HG03025 (cell line): Measurements from ENCODE around the gene NPPC.

Experiments
- ATAC-seq: cut with Tn5 transposase; IDR thresholded peaks from one replicate; pipeline ENCODE4 v1.9.1; 2021; ENCODE audit warnings: mild to moderate bottlenecking, moderate library complexity; ENCODE audit not compliant: unreplicated experiment, low FRiP score

NPPC gene

GRCh38 chr2:231936491-231936890, 10.3 kb upstream of the NPPC start:
- ATAC-seq = no peak

GRCh38 chr2:231935815-231936214, 9.6 kb upstream of the NPPC start:
- ATAC-seq = no peak

DNA sequence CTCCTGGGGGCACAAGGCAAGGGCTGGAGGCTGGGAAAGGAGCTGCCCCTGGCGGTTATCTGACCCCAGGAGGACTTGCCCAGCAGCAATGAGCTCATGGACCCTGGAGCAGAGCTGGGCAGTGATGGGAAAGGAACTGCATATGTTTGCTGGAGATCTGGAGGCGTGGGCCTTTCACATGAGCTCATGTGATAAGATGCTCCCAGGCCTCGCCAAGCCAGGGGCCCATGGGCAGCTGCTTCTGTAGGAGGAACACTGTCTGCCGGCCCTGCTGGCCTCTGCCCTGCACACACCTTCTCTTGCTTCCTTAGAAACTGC, 9.0 kb upstream of the NPPC start:
- ATAC-seq = no peak

DNA sequence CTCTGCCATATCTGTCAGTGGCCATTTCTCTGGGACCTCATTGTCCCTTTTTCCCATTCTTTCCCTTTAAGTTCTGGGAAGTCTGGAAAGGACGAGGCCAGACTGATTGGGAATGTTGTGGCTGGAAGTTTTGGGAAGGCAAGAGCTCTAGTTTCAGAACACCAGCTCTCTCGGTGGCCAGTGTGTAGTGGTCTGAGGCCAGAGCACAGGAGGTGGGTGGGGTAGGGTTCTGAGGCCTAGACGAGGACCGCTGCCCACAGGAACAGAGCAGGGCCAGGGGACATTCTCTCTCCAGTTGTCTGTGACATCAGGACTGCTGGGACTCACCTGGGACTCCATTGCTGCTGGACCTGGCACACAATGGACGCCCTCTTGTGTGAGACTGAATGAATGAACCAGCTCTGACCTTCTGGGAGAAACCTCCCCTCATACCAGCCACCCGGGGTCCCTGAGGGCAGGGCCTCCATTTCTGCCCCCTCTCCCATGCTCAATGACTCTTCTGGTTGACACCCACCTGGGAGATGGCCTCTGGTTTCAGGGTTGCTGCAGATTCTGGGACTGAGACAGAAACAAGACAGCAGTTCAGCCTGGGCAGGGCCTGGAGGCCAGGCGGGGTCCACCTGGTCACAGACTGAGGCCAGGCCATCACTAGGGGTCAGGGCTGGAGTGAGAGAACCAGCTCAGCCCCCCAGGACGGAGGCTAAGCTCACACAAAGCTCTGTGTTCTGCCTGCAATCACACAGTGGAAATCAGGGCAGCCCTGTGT, 8.4 kb upstream of the NPPC start:
- no peak for ATAC-seq

DNA sequence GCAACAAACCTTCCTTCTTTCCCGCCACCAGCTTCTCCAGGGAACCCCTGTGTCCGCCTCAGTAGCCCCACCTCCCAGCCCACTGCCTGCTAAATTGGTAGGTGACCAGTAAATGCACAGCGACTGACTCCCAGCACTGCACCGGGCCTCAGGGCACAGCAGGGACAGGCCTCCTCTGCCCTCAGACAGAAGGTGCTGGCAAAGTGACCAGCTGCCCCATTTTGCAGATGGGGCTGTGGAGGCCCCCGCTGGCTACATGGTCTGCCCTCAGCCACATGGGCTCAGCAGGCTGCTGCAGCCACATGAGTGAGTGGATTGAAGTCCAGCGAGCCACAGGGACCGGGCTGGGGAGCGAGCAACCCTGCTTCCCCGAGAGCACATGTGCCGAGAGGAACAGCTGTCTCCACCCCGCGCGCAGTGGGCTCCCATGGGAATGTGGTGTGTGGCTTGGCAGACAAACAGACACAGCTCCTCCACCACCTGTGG, 7.8 kb upstream of the NPPC start:
- ATAC-seq = no peak

DNA sequence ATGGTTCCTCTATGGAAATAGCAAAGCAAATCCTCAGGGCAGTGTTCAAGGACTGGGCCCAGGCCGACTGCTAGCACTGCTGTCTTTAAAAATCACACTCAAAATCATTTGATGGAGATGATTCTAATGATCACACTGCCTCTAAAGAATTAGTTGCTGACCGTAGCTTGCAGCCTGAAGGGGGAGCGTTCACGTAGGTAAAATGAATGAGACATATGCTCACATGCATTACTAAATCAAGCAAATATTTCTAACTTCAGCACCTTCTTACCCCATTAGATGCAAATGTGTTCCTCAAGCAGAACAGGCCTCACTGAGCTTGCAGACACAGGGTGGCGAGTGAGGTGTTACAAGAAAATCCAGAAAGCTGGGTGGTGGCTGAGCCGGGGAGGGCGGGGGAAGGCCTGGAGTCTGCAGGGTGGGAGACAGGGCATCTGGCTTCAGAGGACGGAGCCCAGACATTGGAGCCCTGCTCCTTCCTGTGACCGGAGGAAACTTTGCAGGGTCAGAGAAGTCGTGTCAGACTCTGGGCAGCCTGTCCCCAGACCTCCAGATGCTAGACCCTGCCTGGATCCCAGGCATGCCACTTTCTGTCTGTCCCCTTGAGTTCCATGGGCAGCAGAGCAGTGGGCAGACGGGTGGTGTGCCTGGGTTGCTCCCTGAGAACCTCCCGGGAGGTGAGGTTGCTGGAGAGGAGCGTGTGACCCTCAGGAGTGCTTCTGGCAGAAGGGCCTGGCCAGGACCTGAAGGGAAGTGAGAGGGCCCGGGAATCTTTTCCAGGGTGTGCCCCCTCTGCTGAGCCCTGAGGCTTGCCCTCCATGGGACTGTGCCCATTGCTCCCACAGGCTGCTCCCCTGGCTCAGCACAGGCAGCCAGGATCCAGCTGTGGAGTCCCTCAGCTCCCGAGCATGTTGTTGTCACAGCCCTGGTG, 7.1 kb upstream of the NPPC start:
- no peak for ATAC-seq

- ATAC-seq = no peak
These were observed 6.4 kb upstream of the NPPC start for GRCh38 chr2:231932711-231932970.

DNA sequence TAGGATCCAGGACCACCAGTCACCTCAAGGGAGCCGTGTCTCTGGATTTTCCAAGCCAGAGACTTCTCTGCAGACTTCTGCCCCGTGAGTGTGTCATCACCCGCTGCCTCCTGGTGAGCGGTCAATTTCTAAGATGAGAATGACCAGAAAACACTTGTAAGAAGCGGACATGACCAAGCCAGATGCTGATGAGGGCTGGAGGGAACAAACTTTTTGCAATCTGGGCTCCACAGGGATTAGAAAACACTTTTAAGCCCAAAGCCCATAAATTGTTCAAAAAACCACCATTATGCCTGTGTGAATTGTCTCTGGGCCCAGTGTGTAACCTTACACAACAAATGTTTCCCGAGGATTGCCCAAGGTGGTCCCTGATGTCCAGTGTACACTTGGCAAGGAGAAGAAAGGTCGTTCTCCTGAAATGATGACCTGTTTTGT, 5.3 kb upstream of the NPPC start:
- no peak for ATAC-seq

DNA sequence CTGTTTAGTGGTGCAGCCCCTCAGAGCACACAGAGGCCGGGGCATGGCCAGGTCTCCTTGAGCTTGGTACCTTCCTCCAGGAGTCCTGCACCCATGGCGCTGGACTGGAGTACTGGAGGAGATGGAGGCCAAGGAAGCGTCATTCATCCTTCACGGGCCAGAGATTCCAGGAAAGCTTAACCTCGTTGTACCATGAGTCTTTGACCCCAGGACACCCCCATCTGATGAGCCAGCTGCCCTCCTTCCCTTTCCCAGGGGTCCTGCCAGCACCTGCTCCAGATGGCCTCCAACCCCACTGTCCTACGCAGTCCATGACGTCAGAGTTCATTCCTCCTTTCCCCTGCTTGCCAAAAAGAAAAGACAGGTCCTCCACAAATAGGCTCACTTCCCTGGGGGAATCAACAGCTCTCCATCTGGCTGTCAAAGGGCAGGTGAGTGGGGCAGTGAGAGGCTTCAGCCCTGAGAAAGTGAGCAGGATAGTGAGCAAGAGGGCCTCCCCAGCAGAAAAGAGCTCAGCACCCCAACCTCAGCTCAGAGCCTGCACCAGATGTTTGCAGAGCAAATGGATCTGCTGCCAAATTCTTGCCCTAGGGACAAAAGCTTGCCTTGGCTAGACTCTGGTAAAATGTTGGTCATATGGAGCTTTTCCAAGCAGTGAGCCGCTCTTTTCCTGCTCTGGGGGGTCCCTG, 4.5 kb upstream of the NPPC start:
- no peak for ATAC-seq

DNA sequence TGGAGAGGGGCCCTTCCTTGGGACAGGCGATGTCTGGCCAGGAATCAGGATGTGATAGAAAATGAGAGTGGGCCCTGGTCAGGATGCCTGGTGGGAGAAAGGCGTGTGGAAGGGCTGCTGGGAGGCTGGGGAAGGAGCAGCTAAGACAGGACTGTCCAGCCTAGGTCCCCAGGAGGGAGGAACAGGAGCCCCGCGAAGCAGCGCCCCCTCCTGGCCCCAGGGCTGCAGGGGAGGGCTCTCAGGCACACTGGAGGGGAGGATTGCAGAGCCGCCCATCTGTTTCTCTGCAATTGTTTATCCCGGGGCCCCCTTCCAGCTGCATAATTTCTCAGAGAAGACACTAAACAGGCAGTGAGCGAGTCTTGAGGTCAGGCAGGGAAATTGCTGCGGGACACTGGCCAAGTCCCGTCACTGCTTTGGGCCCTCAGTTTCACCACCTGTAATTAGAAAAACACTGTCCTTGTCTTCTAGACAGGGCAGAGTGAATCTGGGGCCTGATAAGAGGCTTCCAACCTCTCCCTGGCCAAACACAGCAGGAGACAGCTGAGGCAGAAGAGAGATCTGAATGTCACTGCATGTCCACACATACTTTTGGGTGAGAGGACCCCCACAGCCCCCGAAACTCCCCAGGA, 3.9 kb upstream of the NPPC start:
- ATAC-seq = no peak

DNA sequence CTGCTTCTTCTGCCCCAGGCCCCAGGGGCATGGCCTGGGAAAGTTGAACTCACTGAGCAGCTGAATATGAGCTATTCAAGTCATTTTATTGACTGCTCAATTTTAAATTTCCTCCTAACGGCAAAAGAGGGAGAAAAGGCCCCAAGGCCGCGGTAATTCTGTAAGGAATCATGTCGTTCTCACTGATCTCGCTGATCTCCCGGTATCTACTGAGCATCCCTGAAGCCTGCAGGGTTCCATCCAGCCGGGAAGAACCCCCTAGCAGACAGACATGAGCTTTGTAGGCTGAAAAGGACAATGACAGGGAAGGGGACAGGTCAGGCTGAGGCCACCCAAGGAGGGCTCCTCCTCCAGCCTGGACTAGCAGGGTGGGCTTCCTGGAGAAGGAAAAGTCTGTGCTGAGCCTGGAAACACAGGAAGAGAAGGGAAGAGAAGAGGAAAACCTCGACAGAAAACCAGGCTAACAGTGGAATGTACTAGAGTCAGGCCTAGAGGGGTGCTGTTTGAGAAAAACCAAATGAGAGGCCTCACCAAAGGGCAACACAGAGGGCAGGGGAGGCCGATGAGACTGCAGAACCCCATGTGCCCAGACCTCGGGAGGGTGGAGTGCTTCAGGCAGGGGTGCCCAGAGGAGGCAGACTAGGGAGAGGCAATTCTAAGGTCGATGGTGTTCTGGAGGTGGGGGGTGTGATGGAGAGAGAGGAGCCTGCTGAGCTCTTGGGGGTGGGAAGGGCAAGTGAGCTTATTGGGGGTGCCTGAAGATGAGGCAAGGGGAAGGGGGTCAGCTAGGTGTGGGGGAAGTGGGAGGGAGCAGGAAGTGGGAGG, 2.9 kb upstream of the NPPC start:
- no peak for ATAC-seq

GRCh38 chr2:231928481-231928880, 2.3 kb upstream of the NPPC start:
- no peak for ATAC-seq

GRCh38 chr2:231927566-231927890, 1.3 kb upstream of the NPPC start:
- no peak for ATAC-seq

GRCh38 chr2:231926761-231927565, 767 bp upstream of the NPPC start:
- ATAC-seq = no peak

DNA sequence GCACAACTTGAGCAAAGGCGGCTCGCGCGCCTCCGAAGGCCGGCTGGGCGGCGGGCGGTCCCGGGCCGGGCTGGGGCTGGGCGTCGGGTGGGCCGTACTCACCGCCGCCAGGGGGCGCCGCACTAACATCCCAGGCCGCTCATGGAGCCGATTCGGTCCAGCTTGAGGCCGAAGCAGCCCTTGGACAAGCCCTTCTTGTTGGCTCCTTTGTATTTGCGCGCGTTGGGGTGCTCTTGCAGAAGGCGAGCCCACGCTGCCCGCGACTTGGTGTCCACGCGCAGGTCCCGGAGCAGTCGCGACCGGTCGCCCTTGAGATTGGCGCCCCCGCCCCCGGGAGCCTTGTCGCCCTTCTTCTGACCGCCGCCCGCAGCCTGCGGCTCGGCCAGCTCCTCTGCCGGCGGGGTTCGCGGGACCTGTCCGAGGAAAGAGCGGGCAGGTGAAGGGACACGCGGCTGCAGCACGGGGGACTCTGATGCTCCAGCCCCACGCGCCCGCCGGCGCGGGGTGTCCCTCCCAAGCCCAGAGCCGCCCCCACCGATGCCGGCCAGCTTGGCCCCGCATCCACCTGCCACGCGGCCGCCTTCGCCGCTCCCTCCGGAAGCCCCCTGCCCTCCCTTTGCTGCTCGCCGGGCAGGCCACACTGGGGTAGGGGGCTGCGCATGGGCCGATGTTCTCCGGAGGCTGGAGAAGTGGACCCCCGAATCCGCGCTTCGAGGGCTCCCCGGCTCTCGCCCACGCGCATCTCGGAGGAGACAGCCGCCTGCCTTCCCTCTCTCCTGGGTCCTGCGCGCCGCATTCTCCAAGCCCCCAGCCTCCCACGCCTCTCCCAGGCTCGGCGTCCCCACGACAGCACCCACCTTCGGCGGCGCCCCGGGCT, 655 bp downstream of the NPPC start:
- ATAC-seq = no peak

GRCh38 chr2:231924889-231925275, 1.3 kb downstream of the NPPC start:
- no peak for ATAC-seq

DNA sequence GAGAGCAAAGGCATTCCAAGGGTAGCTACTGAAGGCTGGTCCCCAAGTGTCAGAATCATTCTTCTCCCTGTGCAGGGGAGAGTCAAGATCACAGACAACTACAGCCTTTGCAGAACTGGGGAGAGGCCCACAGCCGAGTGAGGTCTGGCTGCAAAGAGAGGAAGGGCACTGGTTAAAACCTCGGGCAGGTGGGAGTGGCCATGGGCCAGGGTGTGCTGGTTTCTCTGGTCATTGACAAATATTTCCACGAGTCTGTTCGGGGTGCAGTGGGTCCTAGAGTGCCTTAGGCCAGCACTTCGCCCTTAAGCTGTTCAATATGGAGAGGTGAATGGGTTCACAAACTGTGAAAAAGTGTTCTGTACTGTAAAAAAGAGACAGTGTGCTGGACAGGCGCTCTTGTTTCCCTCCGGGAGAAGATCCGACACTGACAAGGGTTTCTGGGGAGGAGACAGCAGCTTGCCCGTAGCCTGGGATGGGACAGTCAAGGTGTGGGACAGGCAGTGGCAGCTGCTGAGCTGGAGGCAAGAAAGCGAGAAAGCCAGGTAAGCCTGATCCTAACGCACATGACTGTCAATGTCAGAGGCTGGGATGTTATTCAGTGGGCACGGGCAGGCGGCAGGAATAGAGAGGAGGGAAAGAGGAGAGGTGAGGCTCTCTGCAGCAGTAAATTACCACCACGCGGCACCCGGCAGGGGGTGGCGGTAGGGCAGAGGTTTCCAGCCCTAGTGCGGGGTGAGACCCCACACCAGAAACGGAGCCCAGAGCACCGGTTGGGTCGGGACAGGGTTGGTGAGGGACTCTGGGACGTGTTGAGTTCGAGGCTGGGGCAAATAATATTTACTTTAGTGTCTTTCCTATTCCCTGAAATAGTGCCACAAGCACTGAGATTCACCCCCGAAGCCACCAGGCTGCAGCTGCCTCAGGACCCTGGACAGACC, 2.0 kb downstream of the NPPC start:
- ATAC-seq = no peak

DNA sequence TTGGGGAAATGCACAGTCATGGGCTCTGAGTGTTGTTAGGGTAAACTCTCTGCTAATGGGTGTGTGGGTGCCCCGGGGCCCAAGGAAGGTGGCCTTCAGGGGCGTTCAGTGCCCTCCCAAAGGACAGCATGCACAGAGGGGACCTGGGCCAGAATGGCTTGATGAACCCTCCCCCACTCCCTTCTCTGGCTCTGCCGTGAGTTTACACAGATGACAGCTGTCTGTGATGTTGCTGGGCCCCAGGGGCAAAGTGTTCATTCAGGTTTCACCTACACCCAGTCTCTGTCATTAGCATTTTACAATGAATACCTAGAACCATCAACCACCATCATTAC, 3.2 kb downstream of the NPPC start:
- ATAC-seq = no peak
